Embryonic facial prominence (tissue), 1 donor: ENCODE data around the gene CPT1A.

ENCODE experiments used
- DNase-seq: peaks from one replicate; pipeline ENCODE4 v3.0.0-alpha.2; 2016; ENCODE audit errors: extremely low spot score

CPT1A gene

GRCh38 chr11:68854273-68854958 lies 12.7 kb upstream of the CPT1A start:
- DNase-seq = no peak

GRCh38 chr11:68852628-68853027 lies 10.9 kb upstream of the CPT1A start:
- DNase-seq = no peak

- no peak for DNase-seq
Observed at GRCh38 chr11:68848429-68848828, 6.7 kb upstream of the CPT1A start.

GRCh38 chr11:68847395-68847794 lies 5.7 kb upstream of the CPT1A start:
- DNase-seq = no peak

GRCh38 chr11:68845351-68846002 lies 3.8 kb upstream of the CPT1A start:
- DNase-seq = no peak

- DNase-seq = no peak
Observed at GRCh38 chr11:68844801-68845200, 3.1 kb upstream of the CPT1A start.

GRCh38 chr11:68844376-68844775 lies 2.7 kb upstream of the CPT1A start:
- DNase-seq = no peak

GRCh38 chr11:68843703-68844312 lies 2.1 kb upstream of the CPT1A start:
- DNase-seq = no peak

- DNase-seq = no peak
Observed at GRCh38 chr11:68843052-68843561, 1.4 kb upstream of the CPT1A start.

GRCh38 chr11:68842427-68843051 lies 823 bp upstream of the CPT1A start:
- no peak for DNase-seq

GRCh38 chr11:68840661-68841653 lies 759 bp downstream of the CPT1A start:
- DNase-seq = no peak

GRCh38 chr11:68839911-68840641 lies 1.6 kb downstream of the CPT1A start:
- DNase-seq = no peak

- DNase-seq = peak; percentile 77
Observed at GRCh38 chr11:68839054-68839865, 2.5 kb downstream of the CPT1A start.

GRCh38 chr11:68838572-68838964 lies 3.1 kb downstream of the CPT1A start:
- DNase-seq = no peak

- DNase-seq = no peak
Observed at GRCh38 chr11:68837583-68838571, 3.8 kb downstream of the CPT1A start.

GRCh38 chr11:68835749-68836148 lies 6.0 kb downstream of the CPT1A start:
- no peak for DNase-seq

- no peak for DNase-seq
Observed at GRCh38 chr11:68835328-68835727, 6.4 kb downstream of the CPT1A start.

- DNase-seq = no peak
Observed at GRCh38 chr11:68832476-68833181, 9.1 kb downstream of the CPT1A start.
